H1 (cell line): ENCODE results near the gene SGMS1.

Experiments
- CBX8 ChIP-seq: fragments of 300-800, 300-1000 bp; sonication (generic); IDR thresholded peaks from 2 replicates; pipeline ENCODE4 v1.7.1; 2016; ENCODE audit warnings: low read depth, low read length, borderline replicate concordance
- EP300 ChIP-seq, 2 experiments: IDR thresholded peaks; 1 replicate in 1 of 2; 2 replicates in 1 of 2; pipeline ENCODE4 v1.6.1; 2011 to 2012; ENCODE audit warnings: low read depth in 2 of 2, low read length in 2 of 2, mild to moderate bottlenecking in 2 of 2, borderline replicate concordance in 1 of 2, inconsistent platforms in 1 of 2, moderate library complexity in 1 of 2
- POLR2A ChIP-seq, 2 experiments: IDR thresholded peaks; 1 replicate in 1 of 2; 2 replicates in 1 of 2; pipeline ENCODE4 v1.6.1; 2011; ENCODE audit warnings: low read depth in 2 of 2, low read length in 2 of 2, mild to moderate bottlenecking in 2 of 2; ENCODE audit errors: control extremely low read depth in 1 of 2
- POLR2AphosphoS5 ChIP-seq: IDR thresholded peaks from 2 replicates; pipeline ENCODE4 v1.6.1; 2011; ENCODE audit warnings: low read depth, low read length
- RNF2 ChIP-seq: fragments of 200-900, 300-1000 bp; sonication (generic); IDR thresholded peaks from 2 replicates; pipeline ENCODE4 v1.7.1; 2016; ENCODE audit warnings: borderline replicate concordance, low read depth, mild to moderate bottlenecking, antibody characterized with exemption, low read length; ENCODE audit not compliant: poor library complexity, severe bottlenecking; ENCODE audit errors: missing control alignments
- TAF1 ChIP-seq: IDR thresholded peaks from 2 replicates; pipeline ENCODE4 v1.6.1; 2011; ENCODE audit warnings: mild to moderate bottlenecking, low read depth, low read length
- TBP ChIP-seq: IDR thresholded peaks from 2 replicates; pipeline ENCODE4 v1.6.1; 2011; ENCODE audit warnings: low read depth, low read length, improper control_type of control experiment
- TCF12 ChIP-seq: IDR thresholded peaks from 2 replicates; pipeline ENCODE4 v1.6.1; 2011; ENCODE audit warnings: low read depth, mild to moderate bottlenecking, low read length
- USF2 ChIP-seq: IDR thresholded peaks from 2 replicates; pipeline ENCODE4 v1.6.1; 2011; ENCODE audit warnings: low read length, improper control_type of control experiment
- YY1 ChIP-seq: IDR thresholded peaks from 2 replicates; pipeline ENCODE4 v1.6.1; 2011; ENCODE audit warnings: low read depth, mild to moderate bottlenecking, low read length
- ZNF274 ChIP-seq: IDR thresholded peaks from 2 replicates; pipeline ENCODE4 v1.7.0; 2012; ENCODE audit warnings: low read length, borderline replicate concordance; ENCODE audit errors: extremely low read depth

- no peak for TF ChIP-seq POLR2AphosphoS5
- no peak for TF ChIP-seq TCF12
- TF ChIP-seq TAF1 = no peak
- TF ChIP-seq EP300 (IDR thresholded peaks at IDR 0.05; ENCODE audit: borderline replicate concordance in 1 of 2, low read depth in 2 of 2, low read length in 2 of 2) = no peak
- TF ChIP-seq ZNF274 = no peak
- TF ChIP-seq YY1 = no peak
- TF ChIP-seq POLR2A (IDR thresholded peaks at IDR 0.05; ENCODE audit: control extremely low read depth in 1 of 2, low read depth in 2 of 2, low read length in 2 of 2) = no peak
- no peak for TF ChIP-seq TBP
- no peak for TF ChIP-seq USF2
- TF ChIP-seq RNF2 = no peak
- TF ChIP-seq CBX8 = no peak
These were observed 313.1 kb downstream of the SGMS1 start for GRCh38 chr10:50310560-50311174.
